GM12878 (cell line): Measurements from ENCODE around the gene MCM5. TPM values are rescaled to one million over a fixed set of nuclear protein-coding genes. Genes with fewer than 3 reads are reported as not detected.

Source experiments
- ATF3 ChIP-seq: IDR thresholded peaks from 2 replicates; pipeline ENCODE4 v1.6.1; 2011; ENCODE audit warnings: low read depth, mild to moderate bottlenecking, low read length, moderate library complexity, borderline replicate concordance; ENCODE audit errors: extremely low read depth
- CHD4 ChIP-seq: fragments of 200-600 bp; sonication (generic); IDR thresholded peaks from 2 replicates; pipeline ENCODE4 v1.6.1; 2016; ENCODE audit warnings: mild to moderate bottlenecking
- MEF2A ChIP-seq: IDR thresholded peaks from 2 replicates; pipeline ENCODE4 v1.6.1; 2011; ENCODE audit warnings: low read depth, mild to moderate bottlenecking, low read length, moderate library complexity; ENCODE audit not compliant: insufficient read depth
- MYC ChIP-seq: IDR thresholded peaks from 2 replicates; pipeline ENCODE4 v1.6.1; 2011; ENCODE audit warnings: mild to moderate bottlenecking, low read length, moderate library complexity, inconsistent platforms; ENCODE audit not compliant: insufficient read depth, insufficient replicate concordance, insufficient read length, severe bottlenecking
- NR2C1 ChIP-seq: fragments of 450-650 bp; IDR thresholded peaks from 2 replicates; pipeline ENCODE4 v1.6.1; 2017; ENCODE audit warnings: antibody characterized with exemption, mild to moderate bottlenecking, moderate library complexity
- POLR2AphosphoS2 ChIP-seq: IDR thresholded peaks from 2 replicates; pipeline ENCODE4 v1.6.1; 2011; ENCODE audit warnings: low read depth, mild to moderate bottlenecking, low read length, improper control_type of control experiment, moderate library complexity
- RB1 ChIP-seq: fragments of 450-650 bp; formaldehyde crosslinking; IDR thresholded peaks from 2 replicates; pipeline ENCODE4 v1.6.1; 2017; ENCODE audit warnings: mild to moderate bottlenecking, borderline replicate concordance
- SMAD1 ChIP-seq: fragments of 450-650 bp; IDR thresholded peaks from 2 replicates; pipeline ENCODE4 v1.6.1; 2018; ENCODE audit warnings: mild to moderate bottlenecking, low read depth; ENCODE audit not compliant: partially characterized antibody
- SMAD5 ChIP-seq: IDR thresholded peaks from 2 replicates; pipeline ENCODE4 v1.6.1; 2016; ENCODE audit warnings: antibody characterized with exemption, low read depth
- STAT1 ChIP-seq: fragments of 450-650 bp; conservative IDR thresholded peaks from 2 replicates; pipeline ENCODE4 v1.6.1; 2014; ENCODE audit warnings: antibody characterized with exemption, mild to moderate bottlenecking
- TARDBP ChIP-seq: IDR thresholded peaks from 2 replicates; pipeline ENCODE4 v1.6.1; 2016; ENCODE audit warnings: borderline replicate concordance
- WRNIP1 ChIP-seq: IDR thresholded peaks from 2 replicates; pipeline ENCODE4 v1.6.1; 2011; ENCODE audit warnings: low read depth, low read length, improper control_type of control experiment, borderline replicate concordance
- ZBED1 ChIP-seq: IDR thresholded peaks from 2 replicates; pipeline ENCODE4 v1.6.1; 2016; ENCODE audit warnings: borderline replicate concordance
- ZBTB40 ChIP-seq: fragments of 450-650 bp; IDR thresholded peaks from 2 replicates; pipeline ENCODE4 v1.6.1; 2016; ENCODE audit warnings: mild to moderate bottlenecking, moderate library complexity, borderline replicate concordance
- ZNF207 ChIP-seq: fragments of 450-650 bp; IDR thresholded peaks from 2 replicates; pipeline ENCODE4 v1.6.1; 2014; ENCODE audit warnings: antibody characterized with exemption, mild to moderate bottlenecking, borderline replicate concordance
- polyA plus RNA-seq, 11 experiments: library from polyadenylated mRNA; depleted of rRNA in 4 of 11; unstranded in 6 of 11; stranded (reverse) in 5 of 11; fragments of >200 nt; fragmentation: Nextera tagmentation in 4 of 11; fragmentation: Illumina TruSeq in 1 of 11; extraction: Ambion mirVana in 4 of 11; extraction: Trizol in 1 of 11; gene quantifications; 1 replicate in 1 of 11; 2 replicates in 10 of 11; pipeline versions ENCODE4 v1.2.1 to v1.2.3, GENCODE V29; 2011 to 2016; ENCODE audit warnings: inconsistent platforms in 2 of 11, missing spikeins in 2 of 11, low read depth in 1 of 11
- total RNA-seq, 4 experiments: library from RNA; depleted of rRNA in 3 of 4; stranded (reverse); fragments of >200 nt in 3 of 4; fragmentation: Illumina TruSeq in 1 of 4; extraction: Trizol in 1 of 4; gene quantifications; 2 replicates each; pipeline versions ENCODE4 v1.2.1 to v1.2.3, GENCODE V29; 2013 to 2021
- TF ChIP-seq, protein P1 (sequence below): fragments of 450-650 bp; IDR thresholded peaks from 2 replicates; pipeline ENCODE4 v1.6.1; 2017; ENCODE audit warnings: mild to moderate bottlenecking
- TF ChIP-seq, protein P2 (sequence below): fragments of 450-650 bp; IDR thresholded peaks from 2 replicates; pipeline ENCODE4 v1.6.1; 2017; ENCODE audit warnings: mild to moderate bottlenecking, low read depth, inconsistent platforms; ENCODE audit not compliant: poor library complexity, severe bottlenecking
- TF ChIP-seq, protein P3 (sequence below), 3 experiments: IDR thresholded peaks in 2 of 3; conservative IDR thresholded peaks in 1 of 3; 2 replicates each; pipeline ENCODE4 v1.5.1; 2011; ENCODE audit warnings: low read depth in 3 of 3, low read length in 3 of 3, mild to moderate bottlenecking in 3 of 3, control low read depth in 2 of 3, moderate library complexity in 2 of 3, inconsistent platforms in 1 of 3, mixed read lengths in 1 of 3; ENCODE audit not compliant: control insufficient read depth in 2 of 3, insufficient read depth in 1 of 3; ENCODE audit errors: extremely low read depth in 1 of 3

MCM5 gene
- total and polyA plus RNA-seq, 10 of the 15 experiments (the other 5 are each of a cell fraction or from before 2014, with no cell fraction given), result 14.1 to 360 (median 164) TPM

- TF ChIP-seq MYC, result no peak
- TF ChIP-seq, protein P1, sequence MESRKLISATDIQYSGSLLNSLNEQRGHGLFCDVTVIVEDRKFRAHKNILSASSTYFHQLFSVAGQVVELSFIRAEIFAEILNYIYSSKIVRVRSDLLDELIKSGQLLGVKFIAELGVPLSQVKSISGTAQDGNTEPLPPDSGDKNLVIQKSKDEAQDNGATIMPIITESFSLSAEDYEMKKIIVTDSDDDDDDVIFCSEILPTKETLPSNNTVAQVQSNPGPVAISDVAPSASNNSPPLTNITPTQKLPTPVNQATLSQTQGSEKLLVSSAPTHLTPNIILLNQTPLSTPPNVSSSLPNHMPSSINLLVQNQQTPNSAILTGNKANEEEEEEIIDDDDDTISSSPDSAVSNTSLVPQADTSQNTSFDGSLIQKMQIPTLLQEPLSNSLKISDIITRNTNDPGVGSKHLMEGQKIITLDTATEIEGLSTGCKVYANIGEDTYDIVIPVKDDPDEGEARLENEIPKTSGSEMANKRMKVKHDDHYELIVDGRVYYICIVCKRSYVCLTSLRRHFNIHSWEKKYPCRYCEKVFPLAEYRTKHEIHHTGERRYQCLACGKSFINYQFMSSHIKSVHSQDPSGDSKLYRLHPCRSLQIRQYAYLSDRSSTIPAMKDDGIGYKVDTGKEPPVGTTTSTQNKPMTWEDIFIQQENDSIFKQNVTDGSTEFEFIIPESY, result no peak
- no peak for TF ChIP-seq WRNIP1
- no peak for TF ChIP-seq CHD4
- TF ChIP-seq RB1, result no peak
- TF ChIP-seq, protein P2, sequence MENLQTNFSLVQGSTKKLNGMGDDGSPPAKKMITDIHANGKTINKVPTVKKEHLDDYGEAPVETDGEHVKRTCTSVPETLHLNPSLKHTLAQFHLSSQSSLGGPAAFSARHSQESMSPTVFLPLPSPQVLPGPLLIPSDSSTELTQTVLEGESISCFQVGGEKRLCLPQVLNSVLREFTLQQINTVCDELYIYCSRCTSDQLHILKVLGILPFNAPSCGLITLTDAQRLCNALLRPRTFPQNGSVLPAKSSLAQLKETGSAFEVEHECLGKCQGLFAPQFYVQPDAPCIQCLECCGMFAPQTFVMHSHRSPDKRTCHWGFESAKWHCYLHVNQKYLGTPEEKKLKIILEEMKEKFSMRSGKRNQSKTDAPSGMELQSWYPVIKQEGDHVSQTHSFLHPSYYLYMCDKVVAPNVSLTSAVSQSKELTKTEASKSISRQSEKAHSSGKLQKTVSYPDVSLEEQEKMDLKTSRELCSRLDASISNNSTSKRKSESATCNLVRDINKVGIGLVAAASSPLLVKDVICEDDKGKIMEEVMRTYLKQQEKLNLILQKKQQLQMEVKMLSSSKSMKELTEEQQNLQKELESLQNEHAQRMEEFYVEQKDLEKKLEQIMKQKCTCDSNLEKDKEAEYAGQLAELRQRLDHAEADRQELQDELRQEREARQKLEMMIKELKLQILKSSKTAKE, result no peak
- no peak for TF ChIP-seq SMAD1
- TF ChIP-seq, protein P3, sequence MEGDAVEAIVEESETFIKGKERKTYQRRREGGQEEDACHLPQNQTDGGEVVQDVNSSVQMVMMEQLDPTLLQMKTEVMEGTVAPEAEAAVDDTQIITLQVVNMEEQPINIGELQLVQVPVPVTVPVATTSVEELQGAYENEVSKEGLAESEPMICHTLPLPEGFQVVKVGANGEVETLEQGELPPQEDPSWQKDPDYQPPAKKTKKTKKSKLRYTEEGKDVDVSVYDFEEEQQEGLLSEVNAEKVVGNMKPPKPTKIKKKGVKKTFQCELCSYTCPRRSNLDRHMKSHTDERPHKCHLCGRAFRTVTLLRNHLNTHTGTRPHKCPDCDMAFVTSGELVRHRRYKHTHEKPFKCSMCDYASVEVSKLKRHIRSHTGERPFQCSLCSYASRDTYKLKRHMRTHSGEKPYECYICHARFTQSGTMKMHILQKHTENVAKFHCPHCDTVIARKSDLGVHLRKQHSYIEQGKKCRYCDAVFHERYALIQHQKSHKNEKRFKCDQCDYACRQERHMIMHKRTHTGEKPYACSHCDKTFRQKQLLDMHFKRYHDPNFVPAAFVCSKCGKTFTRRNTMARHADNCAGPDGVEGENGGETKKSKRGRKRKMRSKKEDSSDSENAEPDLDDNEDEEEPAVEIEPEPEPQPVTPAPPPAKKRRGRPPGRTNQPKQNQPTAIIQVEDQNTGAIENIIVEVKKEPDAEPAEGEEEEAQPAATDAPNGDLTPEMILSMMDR (IDR thresholded peaks at IDR 0.05 in 2 of 3, conservative IDR thresholded peaks at IDR 0.05 in 1 of 3; ENCODE audit: control insufficient read depth in 2 of 3, extremely low read depth in 1 of 3, insufficient read depth in 1 of 3, low read depth in 3 of 3, low read length in 3 of 3), result peak; percentile 40 to 59 (median 54); a peak in 5 of 6 replicates
- no peak for TF ChIP-seq ZBTB40
- no peak for TF ChIP-seq STAT1
- TF ChIP-seq SMAD5, result no peak
- TF ChIP-seq ATF3, result no peak
- no peak for TF ChIP-seq MEF2A
- TF ChIP-seq TARDBP, result no peak
- TF ChIP-seq ZBED1, result no peak
- TF ChIP-seq POLR2AphosphoS2, result no peak
- TF ChIP-seq NR2C1, result no peak
- TF ChIP-seq ZNF207, result no peak
These were observed 47.5 kb upstream of the MCM5 start (continued) for GRCh38 chr22:35352214-35353111.
